SK-N-SH treated with all-trans-retinoic acid at 6 μM for 48 hours (cell line): ENCODE measurements around the gene PHF2.

Experiments
- ATAC-seq: fragments of 200-7000 bp; cut with Tn5 transposase; 3 replicates; pipeline ENCODE4 v1.9.1; 2020; ENCODE audit warnings: mild to moderate bottlenecking, moderate library complexity
- BACH2 ChIP-seq: fragments of 250-450 bp; sonication (Bioruptor Pico); IDR thresholded peaks from 2 replicates; pipeline ENCODE4 v1.9.0; 2021; ENCODE audit warnings: mild to moderate bottlenecking, borderline replicate concordance
- CSDC2 ChIP-seq: fragments of 250-450 bp; sonication (Bioruptor Pico); IDR thresholded peaks from 2 replicates; pipeline ENCODE4 v1.5.0; 2020; ENCODE audit warnings: mild to moderate bottlenecking, moderate library complexity
- ESRRG ChIP-seq: fragments of 250-450 bp; sonication (Bioruptor Pico); IDR thresholded peaks from 2 replicates; pipeline ENCODE4 v1.6.1; 2021; ENCODE audit warnings: mild to moderate bottlenecking
- GLIS3 ChIP-seq: fragments of 250-450 bp; sonication (Bioruptor Pico); IDR thresholded peaks from 2 replicates; pipeline ENCODE4 v1.5.0; 2020; ENCODE audit warnings: mild to moderate bottlenecking, moderate library complexity
- ISL1 ChIP-seq: fragments of 250-450 bp; sonication (Bioruptor Pico); IDR thresholded peaks from 2 replicates; pipeline ENCODE4 v2.1.2; 2022; ENCODE audit warnings: mild to moderate bottlenecking, moderate library complexity
- OSR1 ChIP-seq: fragments of 250-450 bp; sonication (Bioruptor Pico); IDR thresholded peaks from 2 replicates; pipeline ENCODE4 v1.8.0; 2022; ENCODE audit warnings: moderate library complexity, mild to moderate bottlenecking, inconsistent platforms
- PATZ1 ChIP-seq: fragments of 250-450 bp; sonication (Bioruptor Pico); IDR thresholded peaks from 2 replicates; pipeline ENCODE4 v1.8.0; 2020; ENCODE audit warnings: mild to moderate bottlenecking, moderate library complexity, borderline replicate concordance
- PPARA ChIP-seq: fragments of 250-450 bp; sonication (Bioruptor Pico); IDR thresholded peaks from 2 replicates; pipeline ENCODE4 v1.5.0; 2020; ENCODE audit warnings: mild to moderate bottlenecking, borderline replicate concordance
- RARB ChIP-seq: fragments of 250-450 bp; sonication (Bioruptor Pico); IDR thresholded peaks from 2 replicates; pipeline ENCODE4 v1.8.0; 2021; ENCODE audit warnings: mild to moderate bottlenecking, moderate library complexity
- SNAI2 ChIP-seq: fragments of 250-450 bp; sonication (Bioruptor Pico); IDR thresholded peaks from 2 replicates; pipeline ENCODE4 v1.5.0; 2020; ENCODE audit warnings: mild to moderate bottlenecking, moderate library complexity
- TCF4 ChIP-seq: fragments of 250-450 bp; sonication (Bioruptor Pico); IDR thresholded peaks from 2 replicates; pipeline ENCODE4 v1.8.0; 2021; ENCODE audit warnings: mild to moderate bottlenecking, moderate library complexity, borderline replicate concordance
- TOX ChIP-seq: fragments of 250-450 bp; sonication (Bioruptor Pico); IDR thresholded peaks from 2 replicates; pipeline ENCODE4 v1.8.0; 2021; ENCODE audit warnings: mild to moderate bottlenecking, moderate library complexity, borderline replicate concordance
- TSHZ2 ChIP-seq: fragments of 250-450 bp; sonication (Bioruptor Pico); IDR thresholded peaks from 2 replicates; pipeline ENCODE4 v1.5.0; 2020; ENCODE audit warnings: mild to moderate bottlenecking, moderate library complexity
- ZC3H10 ChIP-seq: fragments of 250-450 bp; sonication (Bioruptor Pico); IDR thresholded peaks from 2 replicates; pipeline ENCODE4 v1.5.1; 2021; ENCODE audit warnings: mild to moderate bottlenecking, moderate library complexity
- ZFP3 ChIP-seq: fragments of 250-450 bp; sonication (Bioruptor Pico); IDR thresholded peaks from 2 replicates; pipeline ENCODE4 v1.5.0; 2020; ENCODE audit warnings: mild to moderate bottlenecking, moderate library complexity
- ZFP30 ChIP-seq: fragments of 450-650 bp; formaldehyde crosslinking; IDR thresholded peaks from 2 replicates; pipeline ENCODE4 v1.5.0; 2022; ENCODE audit warnings: mild to moderate bottlenecking, moderate library complexity
- ZNF70 ChIP-seq: fragments of 450-650 bp; formaldehyde crosslinking; IDR thresholded peaks from 2 replicates; pipeline ENCODE4 v1.5.0; 2020; ENCODE audit warnings: mild to moderate bottlenecking, moderate library complexity
- ZNF8 ChIP-seq: fragments of 450-650 bp; formaldehyde crosslinking; IDR thresholded peaks from 2 replicates; pipeline ENCODE4 v1.5.0; 2020; ENCODE audit warnings: mild to moderate bottlenecking, moderate library complexity
- TF ChIP-seq, protein P1 (sequence below): fragments of 250-450 bp; sonication (Bioruptor Pico); IDR thresholded peaks from 2 replicates; pipeline ENCODE4 v1.8.0; 2021; ENCODE audit warnings: low read depth, mild to moderate bottlenecking, moderate library complexity, borderline replicate concordance
- TF ChIP-seq, protein P2 (sequence below): fragments of 250-450 bp; sonication (Bioruptor Pico); IDR thresholded peaks from 2 replicates; pipeline ENCODE4 v1.5.1; 2020; ENCODE audit warnings: low read depth, mild to moderate bottlenecking, moderate library complexity

The PHF2 gene

GRCh38 chr9:93612052-93612795, 35.8 kb downstream of the PHF2 start:
- no peak for ATAC-seq
- TF ChIP-seq TSHZ2 (CRISPR knock-in tag) (no peak), SNAI2 (CRISPR knock-in tag) (no peak)

- no peak for TF ChIP-seq ZNF70 (CRISPR knock-in tag)
- no peak for TF ChIP-seq PPARA (CRISPR knock-in tag)
- TF ChIP-seq, protein P1, sequence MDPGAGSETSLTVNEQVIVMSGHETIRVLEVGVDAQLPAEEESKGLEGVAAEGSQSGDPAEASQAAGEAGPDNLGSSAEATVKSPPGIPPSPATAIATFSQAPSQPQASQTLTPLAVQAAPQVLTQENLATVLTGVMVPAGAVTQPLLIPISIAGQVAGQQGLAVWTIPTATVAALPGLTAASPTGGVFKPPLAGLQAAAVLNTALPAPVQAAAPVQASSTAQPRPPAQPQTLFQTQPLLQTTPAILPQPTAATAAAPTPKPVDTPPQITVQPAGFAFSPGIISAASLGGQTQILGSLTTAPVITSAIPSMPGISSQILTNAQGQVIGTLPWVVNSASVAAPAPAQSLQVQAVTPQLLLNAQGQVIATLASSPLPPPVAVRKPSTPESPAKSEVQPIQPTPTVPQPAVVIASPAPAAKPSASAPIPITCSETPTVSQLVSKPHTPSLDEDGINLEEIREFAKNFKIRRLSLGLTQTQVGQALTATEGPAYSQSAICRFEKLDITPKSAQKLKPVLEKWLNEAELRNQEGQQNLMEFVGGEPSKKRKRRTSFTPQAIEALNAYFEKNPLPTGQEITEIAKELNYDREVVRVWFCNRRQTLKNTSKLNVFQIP (CRISPR knock-in tag): no peak
- TF ChIP-seq, protein P2, sequence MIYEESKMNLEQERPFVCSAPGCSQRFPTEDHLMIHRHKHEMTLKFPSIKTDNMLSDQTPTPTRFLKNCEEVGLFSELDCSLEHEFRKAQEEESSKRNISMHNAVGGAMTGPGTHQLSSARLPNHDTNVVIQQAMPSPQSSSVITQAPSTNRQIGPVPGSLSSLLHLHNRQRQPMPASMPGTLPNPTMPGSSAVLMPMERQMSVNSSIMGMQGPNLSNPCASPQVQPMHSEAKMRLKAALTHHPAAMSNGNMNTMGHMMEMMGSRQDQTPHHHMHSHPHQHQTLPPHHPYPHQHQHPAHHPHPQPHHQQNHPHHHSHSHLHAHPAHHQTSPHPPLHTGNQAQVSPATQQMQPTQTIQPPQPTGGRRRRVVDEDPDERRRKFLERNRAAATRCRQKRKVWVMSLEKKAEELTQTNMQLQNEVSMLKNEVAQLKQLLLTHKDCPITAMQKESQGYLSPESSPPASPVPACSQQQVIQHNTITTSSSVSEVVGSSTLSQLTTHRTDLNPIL (CRISPR knock-in tag): no peak
- no peak for TF ChIP-seq RARB
- no peak for TF ChIP-seq TCF4
- TF ChIP-seq ESRRG (CRISPR knock-in tag): no peak
- TF ChIP-seq PATZ1 (CRISPR knock-in tag): no peak
- no peak for TF ChIP-seq TOX
- no peak for TF ChIP-seq BACH2 (CRISPR knock-in tag)
- no peak for TF ChIP-seq OSR1 (CRISPR knock-in tag)
- no peak for ATAC-seq
These were observed 36.4 kb downstream of the PHF2 start for GRCh38 chr9:93612796-93613154.

- TF ChIP-seq RARB (no peak), TCF4 (no peak), ZFP30 (CRISPR knock-in tag) (no peak), GLIS3 (no peak), BACH2 (CRISPR knock-in tag) (no peak), ZNF8 (no peak), SNAI2 (CRISPR knock-in tag) (no peak), ZC3H10 (no peak), PATZ1 (CRISPR knock-in tag) (no peak), ZFP3 (no peak), CSDC2 (no peak), TSHZ2 (CRISPR knock-in tag) (no peak), OSR1 (CRISPR knock-in tag) (no peak), TOX (no peak), ESRRG (CRISPR knock-in tag) (no peak), ISL1 (no peak)
- TF ChIP-seq, protein P2 (CRISPR knock-in tag): no peak
- no peak for ATAC-seq
These were observed 36.8 kb downstream of the PHF2 start for GRCh38 chr9:93613174-93613573.
